ENCODE measurements around the gene MCM10. TPM values are rescaled to one million over a fixed set of nuclear protein-coding genes. Genes with fewer than 3 reads are reported as not detected.

Gene MCM10
- total and polyA plus RNA-seq, 4 experiments from 2014 or later: 0.17 TPM; not detected in 3

GRCh38 chr10:13163859-13164258, 2.5 kb downstream of the MCM10 start:
- no peaks in the 10 kb centered on the region for H3K27me3 Mint-ChIP-seq
- Histone ChIP-seq H3K27ac (ENCODE audit: low read depth, low read length) (no peak overlapping the region), H3K27me3 (ENCODE audit: insufficient read depth, low read length) (no peaks in the 10 kb centered on the region), H3K9me3 (ENCODE audit: control insufficient read depth in 1 of 2, low read length in 2 of 2) (no peaks in the 10 kb centered on the region), H3K4me1 (ENCODE audit: insufficient read depth, low read length) (peaks cover 15% of the 10 kb centered on the region), H3K4me3 (ENCODE audit: low read length in 2 of 2) (no peak overlapping the region), H3K36me3 (ENCODE audit: insufficient read depth, low read length) (no peaks in the 10 kb centered on the region)
- DNase-seq: no peak
- intact Hi-C loops (cut with micrococcal nuclease): no loop called here
- no peaks in the 10 kb centered on the region for H3K36me3 Mint-ChIP-seq
- H3K9me3 Mint-ChIP-seq: no peaks in the 10 kb centered on the region
- ChIA-PET CTCF (ENCODE audit: partially characterized antibody) (interaction anchor here (0.9 to 5.0 kb wide), 2 partner anchors 41 to 139 kb away, joined by 3 to 35 read pairs; no protein-coding TSS in a partner anchor), POLR2A (ENCODE audit: partially characterized antibody) (interaction anchor here (4.8 kb wide), 1 partner anchor 137 kb away, joined by 49 read pairs; the partner anchor contains the start of gene PHYH)
- peak overlapping the region in 3 of 7 donors; percentile 8 to 65 (median 14) for H3K27ac Mint-ChIP-seq
- no peak overlapping the region for H3K4me3 Mint-ChIP-seq
- peaks cover 14 to 30% (median 23%) of the 10 kb centered on the region in 4 donors for H3K4me1 Mint-ChIP-seq

GRCh38 chr10:13165177-13165576, 3.8 kb downstream of the MCM10 start:
- CTCF ChIA-PET (ENCODE audit: partially characterized antibody): no interaction called here
- Mint-ChIP-seq H3K36me3 (no peaks in the 10 kb centered on the region), H3K4me3 (peak overlapping the region in 1 of 8 donors; percentile 5), H3K4me1 (peaks cover 14 to 30% (median 23%) of the 10 kb centered on the region in 4 donors), H3K27ac (peak overlapping the region in 6 of 7 donors; percentile 8 to 76 (median 38)), H3K27me3 (no peaks in the 10 kb centered on the region), H3K9me3 (no peaks in the 10 kb centered on the region)
- no peaks in the 10 kb centered on the region for H3K9me3 ChIP-seq (ENCODE audit: control insufficient read depth in 1 of 2, low read length in 2 of 2)
- no peak overlapping the region for H3K4me3 ChIP-seq (ENCODE audit: low read length in 2 of 2)
- peak in 3 of 5 donors; percentile 11 to 18 (median 16) for DNase-seq
- H3K27me3 ChIP-seq (ENCODE audit: insufficient read depth, low read length): no peaks in the 10 kb centered on the region
- intact Hi-C loops (cut with micrococcal nuclease): no loop called here
- H3K27ac ChIP-seq (ENCODE audit: low read depth, low read length): no peak overlapping the region
- POLR2A ChIA-PET (ENCODE audit: partially characterized antibody): no interaction called here
- H3K4me1 ChIP-seq (ENCODE audit: insufficient read depth, low read length): peaks cover 15% of the 10 kb centered on the region
- H3K36me3 ChIP-seq (ENCODE audit: insufficient read depth, low read length): no peaks in the 10 kb centered on the region

DNA sequence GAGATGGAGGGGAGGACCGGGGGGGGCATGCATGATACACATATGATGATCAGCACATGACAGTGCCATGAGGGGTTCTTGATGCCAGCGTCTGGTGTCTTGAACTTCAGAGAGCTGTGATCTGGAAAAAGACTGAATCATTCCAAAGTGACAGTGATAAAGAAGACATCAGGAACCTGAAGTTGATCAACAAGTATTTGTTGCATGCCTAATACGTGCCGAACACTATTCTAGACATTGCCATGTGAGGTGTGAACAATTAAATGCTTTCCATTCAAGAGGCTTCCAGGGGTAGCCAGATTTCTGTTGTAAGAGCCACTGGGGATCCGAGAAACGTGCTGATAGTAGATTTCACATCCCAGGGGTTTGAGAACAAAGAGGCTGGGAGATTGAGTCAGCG, 6.2 kb downstream of the MCM10 start:
- H3K27me3 ChIP-seq (ENCODE audit: insufficient read depth, low read length): no peaks in the 10 kb centered on the region
- ChIA-PET CTCF (ENCODE audit: partially characterized antibody) (interaction anchor here (0.8 kb wide), 1 partner anchor 273 kb away, joined by 4 read pairs; no protein-coding TSS in a partner anchor), POLR2A (ENCODE audit: partially characterized antibody) (no interaction called here)
- Mint-ChIP-seq H3K27ac (no peak overlapping the region), H3K27me3 (no peaks in the 10 kb centered on the region), H3K4me1 (peaks cover 0 to 11% (median 6%) of the 10 kb centered on the region in 4 donors), H3K9me3 (no peaks in the 10 kb centered on the region), H3K4me3 (no peak overlapping the region), H3K36me3 (no peaks in the 10 kb centered on the region)
- no peaks in the 10 kb centered on the region for H3K4me1 ChIP-seq (ENCODE audit: insufficient read depth, low read length)
- DNase-seq: no peak
- no peaks in the 10 kb centered on the region for H3K36me3 ChIP-seq (ENCODE audit: insufficient read depth, low read length)
- H3K27ac ChIP-seq (ENCODE audit: low read depth, low read length): no peak overlapping the region
- intact Hi-C loops (cut with micrococcal nuclease): no loop called here
- no peak overlapping the region for H3K4me3 ChIP-seq (ENCODE audit: low read length in 2 of 2)
- no peaks in the 10 kb centered on the region for H3K9me3 ChIP-seq (ENCODE audit: control insufficient read depth in 1 of 2, low read length in 2 of 2)

GRCh38 chr10:13168781-13169180, 7.4 kb downstream of the MCM10 start:
- H3K4me3 ChIP-seq (ENCODE audit: low read length in 2 of 2): no peak overlapping the region
- H3K27me3 ChIP-seq (ENCODE audit: insufficient read depth, low read length): no peaks in the 10 kb centered on the region
- no peaks in the 10 kb centered on the region for H3K9me3 Mint-ChIP-seq
- H3K27ac Mint-ChIP-seq: no peak overlapping the region
- no peaks in the 10 kb centered on the region for H3K36me3 ChIP-seq (ENCODE audit: insufficient read depth, low read length)
- no peak overlapping the region for H3K27ac ChIP-seq (ENCODE audit: low read depth, low read length)
- POLR2A ChIA-PET (ENCODE audit: partially characterized antibody): interaction anchor here (0.7 kb wide), 1 partner anchor 133 kb away, joined by 3 read pairs; no protein-coding TSS in a partner anchor
- H3K36me3 Mint-ChIP-seq: no peaks in the 10 kb centered on the region
- H3K27me3 Mint-ChIP-seq: no peaks in the 10 kb centered on the region
- CTCF ChIA-PET (ENCODE audit: partially characterized antibody): no interaction called here
- no peak overlapping the region for H3K4me3 Mint-ChIP-seq
- peaks cover 0 to 11% (median 6%) of the 10 kb centered on the region in 4 donors for H3K4me1 Mint-ChIP-seq
- intact Hi-C loops (cut with micrococcal nuclease): no loop called here
- no peaks in the 10 kb centered on the region for H3K4me1 ChIP-seq (ENCODE audit: insufficient read depth, low read length)
- DNase-seq: no peak
- H3K9me3 ChIP-seq (ENCODE audit: control insufficient read depth in 1 of 2, low read length in 2 of 2): no peaks in the 10 kb centered on the region

DNA sequence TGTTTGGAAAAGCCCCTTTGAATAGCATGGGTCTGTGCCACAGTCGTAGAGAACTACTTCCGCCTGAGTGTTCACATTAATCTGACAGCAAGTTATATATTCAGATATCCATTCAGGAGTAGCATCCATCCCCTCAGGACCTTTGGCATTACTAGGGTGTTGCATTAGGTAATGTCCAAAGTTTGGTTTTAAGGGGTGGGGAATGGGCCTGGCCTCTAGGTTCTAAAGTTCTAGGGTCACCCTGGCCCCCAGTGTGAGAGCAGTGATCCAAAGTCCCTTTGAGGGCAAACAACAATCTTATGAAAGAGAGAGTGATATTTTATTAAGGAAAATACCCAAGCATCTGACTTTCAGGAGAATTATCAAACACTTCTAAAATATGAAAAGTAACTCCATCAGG, 12.3 kb downstream of the MCM10 start:
- no peaks in the 10 kb centered on the region for H3K4me1 Mint-ChIP-seq
- intact Hi-C loops (cut with micrococcal nuclease): no loop called here
- H3K27me3 Mint-ChIP-seq: no peaks in the 10 kb centered on the region
- H3K4me3 Mint-ChIP-seq: no peak overlapping the region
- H3K9me3 Mint-ChIP-seq: no peaks in the 10 kb centered on the region
- Histone ChIP-seq H3K9me3 (ENCODE audit: control insufficient read depth in 1 of 2, low read length in 2 of 2) (no peaks in the 10 kb centered on the region), H3K4me1 (ENCODE audit: insufficient read depth, low read length) (no peaks in the 10 kb centered on the region), H3K27ac (ENCODE audit: low read depth, low read length) (no peak overlapping the region), H3K36me3 (ENCODE audit: insufficient read depth, low read length) (no peaks in the 10 kb centered on the region), H3K27me3 (ENCODE audit: insufficient read depth, low read length) (no peaks in the 10 kb centered on the region), H3K4me3 (ENCODE audit: low read length in 2 of 2) (no peak overlapping the region)
- peak overlapping the region in 1 of 7 donors; percentile 38 for H3K27ac Mint-ChIP-seq
- CTCF ChIA-PET (ENCODE audit: partially characterized antibody): no interaction called here
- DNase-seq: no peak
- POLR2A ChIA-PET (ENCODE audit: partially characterized antibody): no interaction called here
- no peaks in the 10 kb centered on the region for H3K36me3 Mint-ChIP-seq

GRCh38 chr10:13180788-13181187, 19.4 kb downstream of the MCM10 start:
- intact Hi-C loops (cut with micrococcal nuclease): no loop called here
- no peaks in the 10 kb centered on the region for H3K27me3 ChIP-seq (ENCODE audit: insufficient read depth, low read length)
- CTCF ChIA-PET (ENCODE audit: partially characterized antibody): interaction anchor here (1.9 kb wide), 1 partner anchor 259 kb away, joined by 4 read pairs; no protein-coding TSS in a partner anchor
- Mint-ChIP-seq H3K27ac (no peak overlapping the region), H3K4me1 (peaks cover 0 to 1% (median 0%) of the 10 kb centered on the region in 4 donors), H3K9me3 (no peaks in the 10 kb centered on the region), H3K27me3 (no peaks in the 10 kb centered on the region), H3K36me3 (no peaks in the 10 kb centered on the region), H3K4me3 (no peak overlapping the region)
- no peaks in the 10 kb centered on the region for H3K4me1 ChIP-seq (ENCODE audit: insufficient read depth, low read length)
- DNase-seq: no peak
- H3K9me3 ChIP-seq (ENCODE audit: control insufficient read depth in 1 of 2, low read length in 2 of 2): no peaks in the 10 kb centered on the region
- H3K4me3 ChIP-seq (ENCODE audit: low read length in 2 of 2): no peak overlapping the region
- POLR2A ChIA-PET (ENCODE audit: partially characterized antibody): no interaction called here
- no peak overlapping the region for H3K27ac ChIP-seq (ENCODE audit: low read depth, low read length)
- H3K36me3 ChIP-seq (ENCODE audit: insufficient read depth, low read length): no peaks in the 10 kb centered on the region

DNA sequence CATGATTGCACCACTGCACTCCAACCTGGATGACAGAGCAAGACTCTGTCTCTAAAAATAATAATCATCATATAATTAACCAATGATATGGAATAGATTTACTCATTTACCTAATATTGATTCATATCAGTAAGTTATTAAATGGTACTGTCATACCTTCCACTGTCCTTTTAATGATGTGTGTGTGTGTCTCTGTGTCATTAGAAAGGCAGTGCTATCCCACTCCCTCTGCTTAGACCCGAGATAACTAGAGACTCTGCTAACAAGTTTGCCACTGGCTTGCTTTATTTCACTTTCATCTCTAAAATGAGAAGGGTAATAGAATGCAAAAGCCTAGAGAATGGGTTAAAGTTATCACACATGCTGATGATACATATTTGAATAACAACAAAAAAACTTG, 21.1 kb downstream of the MCM10 start:
- Histone ChIP-seq H3K36me3 (ENCODE audit: insufficient read depth, low read length) (no peaks in the 10 kb centered on the region), H3K4me3 (ENCODE audit: low read length in 2 of 2) (no peak overlapping the region), H3K9me3 (ENCODE audit: control insufficient read depth in 1 of 2, low read length in 2 of 2) (no peaks in the 10 kb centered on the region), H3K27ac (ENCODE audit: low read depth, low read length) (no peak overlapping the region), H3K4me1 (ENCODE audit: insufficient read depth, low read length) (no peaks in the 10 kb centered on the region), H3K27me3 (ENCODE audit: insufficient read depth, low read length) (no peaks in the 10 kb centered on the region)
- Mint-ChIP-seq H3K27me3 (no peaks in the 10 kb centered on the region), H3K4me1 (peaks cover 0 to 1% (median 0%) of the 10 kb centered on the region in 4 donors), H3K9me3 (no peaks in the 10 kb centered on the region), H3K27ac (no peak overlapping the region), H3K4me3 (no peak overlapping the region), H3K36me3 (no peaks in the 10 kb centered on the region)
- no peak for DNase-seq
- POLR2A ChIA-PET (ENCODE audit: partially characterized antibody): interaction anchor here (0.6 kb wide), 1 partner anchor 11 kb away, joined by 3 read pairs; no protein-coding TSS in a partner anchor
- intact Hi-C loops (cut with micrococcal nuclease): no loop called here
- CTCF ChIA-PET (ENCODE audit: partially characterized antibody): no interaction called here

Measured in CD4-positive, alpha-beta memory T cell (primary cell).